ENCODE results near the gene IFNK.
A peak's percentile ranks its signal among the peaks of the same experiment; 100 is the strongest.

The IFNK gene

GRCh38 chr9:27514551-27514950, 9.5 kb upstream of the IFNK start:
- no peak for DNase-seq

- DNase-seq, result no peak
Measured at GRCh38 chr9:27518006-27518405, 6.1 kb upstream of the IFNK start.

DNA sequence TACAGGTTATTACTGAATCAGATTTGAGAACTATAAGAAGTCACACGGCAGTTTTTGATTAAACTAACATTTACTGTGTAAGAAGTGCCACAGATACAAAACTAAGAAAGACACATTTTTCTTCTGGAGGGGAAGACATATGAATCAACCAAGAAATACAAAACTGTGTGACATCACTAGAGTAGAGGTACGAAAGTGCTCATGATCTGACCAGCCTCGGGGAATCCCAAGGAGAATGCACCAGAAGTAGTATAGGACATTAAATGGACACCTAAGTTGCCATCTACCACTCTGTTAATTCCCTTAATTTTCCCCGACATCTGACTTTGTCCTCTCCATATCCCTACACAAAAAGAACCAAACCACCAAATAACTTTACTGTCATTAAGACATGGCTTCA, 5.3 kb upstream of the IFNK start:
- DNase-seq, result no peak

GRCh38 chr9:27519466-27520465, 4.3 kb upstream of the IFNK start:
- DNase-seq, result no peak

- no peak for DNase-seq
Measured at GRCh38 chr9:27520986-27521385, 3.1 kb upstream of the IFNK start.

DNA sequence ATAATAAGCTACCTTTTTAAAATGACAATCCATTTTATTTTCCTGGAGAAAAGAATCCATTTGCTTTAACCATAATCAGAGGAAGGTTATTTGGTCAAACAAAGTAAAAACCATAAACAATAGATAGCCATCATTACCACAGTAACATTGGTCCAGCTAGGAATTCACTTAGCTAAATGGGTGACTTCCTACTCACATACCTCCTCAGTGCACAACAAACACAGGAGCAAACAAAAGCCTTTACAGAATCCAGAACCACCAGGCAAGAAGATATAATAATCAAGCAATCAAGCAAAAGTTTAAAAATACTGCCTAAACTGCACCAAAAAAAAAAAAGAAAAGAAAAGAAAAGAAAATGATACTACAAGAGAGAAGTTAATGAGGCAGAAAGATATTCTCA, 949 bp upstream of the IFNK start:
- no peak for DNase-seq

- DNase-seq, result no peak
Measured at GRCh38 chr9:27527702-27528075, 3.6 kb downstream of the IFNK start.

DNA sequence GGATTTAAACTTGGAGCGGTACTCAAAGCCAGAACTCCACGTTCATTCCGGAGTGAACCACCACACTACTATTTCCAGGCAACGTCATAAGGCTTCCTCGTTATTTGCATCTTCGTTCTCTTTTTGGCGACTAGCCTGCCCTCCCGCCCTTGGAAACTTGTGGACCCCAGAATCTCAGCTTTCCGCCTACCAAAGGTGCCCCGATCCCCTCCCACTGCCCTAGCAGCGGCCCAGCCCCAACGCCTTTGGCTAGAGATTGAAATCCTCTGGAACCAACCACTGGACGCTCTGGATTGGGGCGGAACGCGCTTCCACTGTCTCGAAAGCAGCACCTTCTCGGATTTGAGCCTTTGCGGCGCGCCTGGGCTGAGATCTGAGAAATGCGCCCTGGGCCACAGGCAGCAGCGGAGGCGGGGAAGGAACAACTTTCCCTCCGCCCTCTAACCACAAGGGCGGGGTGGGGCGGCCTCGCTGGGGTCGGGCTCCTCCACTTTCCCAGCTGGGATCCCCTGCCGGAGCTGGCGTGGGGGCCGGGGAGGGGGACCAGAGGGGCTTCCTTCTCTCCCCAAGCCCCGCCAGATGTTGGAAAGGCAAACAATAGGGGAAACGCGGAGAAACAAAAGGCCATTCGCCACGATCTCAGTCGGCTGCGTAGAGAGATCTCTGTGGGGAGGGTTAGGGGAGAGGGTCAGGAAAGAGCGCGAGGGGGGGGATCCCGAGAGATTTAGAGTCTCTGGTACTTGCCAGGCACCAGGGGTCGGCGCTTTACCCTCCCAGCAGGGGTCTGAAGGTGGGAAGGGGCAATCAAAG, 4.2 kb downstream of the IFNK start:
- DNase-seq, result peak; percentile 51

GRCh38 chr9:27528886-27529315, 4.8 kb downstream of the IFNK start:
- DNase-seq, result peak; percentile 48

DNA sequence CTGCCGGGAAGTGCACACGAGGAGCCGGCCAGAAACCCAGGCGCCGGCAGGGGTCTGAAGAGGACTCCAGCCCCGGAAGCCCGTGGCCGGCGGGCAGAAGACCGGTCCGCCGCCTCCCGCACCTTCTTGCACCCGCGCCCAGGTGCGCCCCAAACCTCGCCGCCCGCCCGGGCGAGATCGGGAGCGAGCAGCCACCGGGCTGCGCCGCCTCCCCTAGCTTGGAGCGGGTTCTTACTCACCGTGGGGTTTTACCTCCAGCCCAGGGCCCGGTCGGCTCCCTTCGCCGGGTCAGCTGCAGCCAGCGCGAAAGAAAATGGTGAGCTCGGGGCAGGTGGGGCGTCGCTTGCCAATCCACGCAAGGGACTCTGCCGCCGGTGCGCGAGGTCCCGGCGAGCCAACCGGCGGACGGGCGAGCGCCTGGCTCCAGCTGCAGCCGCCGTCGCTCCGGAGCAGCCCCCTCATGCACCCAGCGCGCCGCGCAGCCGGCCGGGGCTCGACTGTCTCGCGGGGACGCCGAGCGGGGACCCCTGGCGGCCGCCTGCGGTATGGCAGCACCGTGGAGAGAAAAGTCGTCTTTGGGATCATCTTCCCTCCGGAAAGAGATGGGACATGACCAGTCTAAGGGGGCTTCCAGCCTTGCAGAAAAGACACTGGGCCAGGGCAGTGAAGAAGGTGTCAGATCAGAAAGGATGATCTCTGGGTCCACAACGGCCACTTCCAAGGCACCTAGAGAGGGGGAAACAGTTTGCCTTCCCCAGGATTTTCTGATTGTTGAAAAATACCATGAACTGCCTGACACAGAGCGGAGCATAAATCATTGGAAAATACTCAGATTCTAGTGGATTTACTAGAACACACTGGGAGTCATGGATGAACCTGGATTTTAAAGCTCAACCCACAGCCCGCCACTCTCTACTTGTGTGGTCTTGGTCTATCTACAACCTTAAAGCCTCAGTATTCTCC, 5.5 kb downstream of the IFNK start, which contains the start of gene MOB3B:
TSS of gene MOB3B (minus strand) at position 499 of the 963 bp plus-strand sequence. CDS start 74,264 bp downstream, outside the sequence.
- peak; percentile 78 for DNase-seq

DNA sequence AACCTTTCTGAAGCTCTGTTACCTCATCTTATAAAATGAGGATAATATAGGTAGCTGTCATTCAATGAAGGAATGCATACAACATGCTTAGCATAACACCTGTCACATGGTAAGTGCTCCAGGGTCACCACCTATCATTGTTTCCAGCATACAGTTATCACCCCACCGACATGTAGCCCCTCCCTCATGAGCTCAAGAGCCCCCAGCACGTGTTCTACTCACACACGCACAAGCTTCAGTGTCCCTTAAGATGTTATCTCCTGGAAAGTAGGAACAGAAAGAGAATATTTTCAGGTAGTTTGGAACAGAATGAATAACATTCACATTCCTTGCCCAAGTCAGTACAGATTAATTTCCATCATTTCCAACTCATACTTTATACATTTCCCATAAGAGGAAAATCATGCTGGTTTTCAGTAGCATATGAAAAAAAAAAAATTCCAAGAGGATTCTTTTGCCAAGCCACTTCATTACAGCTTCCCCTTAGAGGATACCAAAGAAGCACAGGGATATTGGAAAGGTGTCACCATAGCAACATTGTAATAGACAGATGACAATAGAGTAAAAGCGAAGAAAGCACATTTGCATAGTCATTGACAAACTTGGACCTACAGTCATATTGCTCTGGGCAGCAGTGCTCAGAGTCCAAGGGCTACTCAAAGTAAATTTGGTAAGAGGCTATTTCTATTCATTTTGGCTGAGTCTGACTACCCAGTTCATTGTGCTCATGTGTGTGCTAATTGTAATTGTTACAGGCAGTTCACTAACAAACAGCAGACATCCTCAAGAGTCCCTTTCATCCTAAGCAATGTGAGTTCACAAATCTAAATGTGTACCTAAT, 7.0 kb downstream of the IFNK start:
- DNase-seq, result no peak

GRCh38 chr9:27532046-27532445, 8.0 kb downstream of the IFNK start:
- no peak for DNase-seq

GRCh38 chr9:27533311-27533710, 9.2 kb downstream of the IFNK start:
- no peak for DNase-seq

GRCh38 chr9:27534131-27534530, 10.0 kb downstream of the IFNK start:
- no peak for DNase-seq

DNA sequence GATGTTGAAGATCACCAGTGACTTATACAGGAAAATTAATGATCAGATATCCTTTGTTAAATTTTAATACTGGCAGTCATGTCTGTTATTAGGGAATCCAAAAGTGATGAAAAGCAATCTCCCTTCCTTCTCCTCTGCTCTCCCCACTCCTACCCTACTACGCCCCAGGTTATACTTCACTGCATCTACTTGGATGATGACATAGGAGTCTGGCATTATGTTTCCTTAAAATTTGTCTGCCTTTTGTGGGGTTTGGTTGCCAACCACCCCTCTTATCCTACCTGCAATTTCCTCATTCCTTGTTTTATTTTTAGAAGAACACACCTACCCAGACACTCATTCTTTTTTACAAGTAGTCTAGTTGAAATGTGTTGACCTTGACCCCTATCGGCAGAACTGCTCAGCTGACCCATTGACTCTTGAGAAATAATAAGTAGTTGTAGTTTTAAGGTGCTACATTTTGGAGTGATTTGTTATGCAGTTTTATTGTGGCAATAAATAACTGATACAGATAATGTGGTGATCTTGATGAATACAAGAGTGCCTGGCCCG, 10.6 kb downstream of the IFNK start:
- DNase-seq, result no peak

DNA sequence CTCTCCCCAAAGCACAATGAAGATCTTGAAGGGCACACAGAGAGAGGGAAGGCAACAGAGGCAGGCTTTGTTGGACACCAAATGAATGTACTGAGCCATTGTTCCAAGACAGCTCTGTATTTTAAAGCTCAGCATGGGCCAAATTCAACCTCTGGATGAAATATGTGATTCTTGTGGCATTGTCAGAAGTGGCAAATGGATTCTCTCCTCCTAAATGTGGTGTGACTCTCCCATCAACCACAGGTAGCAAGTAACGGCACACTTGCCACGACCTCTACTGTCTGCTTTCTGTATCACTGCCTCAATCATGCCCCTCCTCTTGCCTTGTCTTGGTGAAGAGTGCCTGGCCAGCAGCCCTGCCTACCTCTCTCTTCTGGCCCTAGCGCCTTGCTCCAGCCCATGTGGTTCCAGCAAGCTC, 11.6 kb downstream of the IFNK start:
- no peak for DNase-seq

- DNase-seq, result no peak
Measured at GRCh38 chr9:27536168-27536567, 12.1 kb downstream of the IFNK start.

DNA sequence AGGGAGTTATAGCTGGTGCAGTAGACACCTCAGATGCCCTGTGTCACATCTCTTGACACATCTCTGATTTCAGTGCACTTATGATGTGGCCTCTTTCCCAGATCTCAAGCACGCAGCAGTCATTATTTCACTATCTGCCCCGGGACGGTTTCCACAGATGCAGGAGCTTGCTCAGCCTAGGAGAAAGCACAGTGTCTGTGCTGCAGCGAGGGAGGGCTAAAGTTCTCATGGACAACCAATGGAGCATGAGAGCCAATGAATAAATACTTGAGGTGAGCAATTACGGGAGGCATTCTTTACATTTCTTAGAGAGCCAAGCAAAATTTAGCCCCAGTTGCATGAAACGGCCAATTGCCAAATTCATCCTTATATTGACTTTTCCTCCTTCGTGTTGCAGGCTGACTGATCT, 12.9 kb downstream of the IFNK start:
- DNase-seq, result no peak

DNA sequence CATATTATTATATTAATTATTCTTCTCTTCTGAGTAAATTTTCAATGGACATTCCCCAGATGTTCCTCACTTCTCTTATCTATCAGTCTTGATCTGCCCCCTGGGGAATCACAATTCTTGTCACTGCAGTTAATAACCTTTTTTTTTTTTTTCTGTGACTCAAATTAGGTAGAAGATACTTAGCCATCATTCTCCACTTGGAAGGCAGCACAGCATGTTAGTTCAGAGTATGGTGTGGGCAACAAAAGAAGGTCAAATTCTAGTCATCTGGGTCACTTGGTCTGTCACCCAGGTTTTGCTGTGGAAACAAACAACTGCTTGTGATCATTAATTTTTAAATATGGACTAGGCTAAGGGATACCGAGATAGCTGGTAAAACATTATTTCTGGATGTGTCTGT, 13.7 kb downstream of the IFNK start:
- DNase-seq, result no peak

DNA sequence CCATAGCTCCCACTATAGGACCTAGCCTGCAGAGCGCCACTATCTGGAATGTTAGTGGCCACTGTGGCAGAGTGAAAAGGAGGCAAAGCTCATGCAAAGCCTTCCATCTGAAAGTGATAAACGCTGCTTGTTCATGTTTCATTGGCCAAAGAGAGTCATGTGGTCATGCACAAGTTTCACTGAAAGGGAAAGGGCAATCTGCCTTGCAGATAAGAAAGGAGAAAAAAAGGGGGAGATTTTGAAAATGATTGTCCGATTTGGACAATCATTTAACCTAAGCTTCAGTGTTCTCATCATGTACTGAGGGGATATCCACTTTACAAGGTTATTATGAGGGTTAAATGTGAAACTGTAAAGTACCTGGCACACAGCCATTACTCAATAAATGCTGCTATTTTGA, 14.6 kb downstream of the IFNK start:
- DNase-seq, result no peak
